Measurements from ENCODE around the gene ANKRD44. TPM values are rescaled to one million over a fixed set of nuclear protein-coding genes. Genes with fewer than 3 reads are reported as not detected.

Gene ANKRD44
- total RNA-seq, 1 experiment from 2014 or later, result not detected

DNA sequence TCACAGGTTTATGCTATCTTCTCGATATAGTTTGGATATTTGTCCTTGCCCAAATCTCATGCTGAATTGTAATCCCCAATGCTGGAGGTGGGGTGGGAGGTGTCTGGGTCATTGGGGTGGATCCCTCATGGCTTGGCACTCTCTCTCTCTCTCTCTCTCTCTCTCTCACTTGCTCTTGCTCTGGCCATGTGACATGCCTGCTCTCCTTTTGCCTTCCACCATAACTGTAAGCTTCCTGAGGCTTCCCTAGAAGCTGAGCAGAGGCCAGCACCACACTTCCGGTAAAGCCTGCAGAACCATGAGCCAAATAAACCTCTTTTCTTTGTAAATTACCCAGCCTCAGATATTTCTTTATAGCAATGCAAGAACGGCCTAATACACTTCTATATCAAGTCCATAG lies 342.8 kb downstream of the ANKRD44 start:
- in situ Hi-C loops (cut with HindIII; ENCODE audit: low sequenced_read_pairs), result no loop called here
- no peak for DNase-seq (ENCODE audit: low spot score)

DNA sequence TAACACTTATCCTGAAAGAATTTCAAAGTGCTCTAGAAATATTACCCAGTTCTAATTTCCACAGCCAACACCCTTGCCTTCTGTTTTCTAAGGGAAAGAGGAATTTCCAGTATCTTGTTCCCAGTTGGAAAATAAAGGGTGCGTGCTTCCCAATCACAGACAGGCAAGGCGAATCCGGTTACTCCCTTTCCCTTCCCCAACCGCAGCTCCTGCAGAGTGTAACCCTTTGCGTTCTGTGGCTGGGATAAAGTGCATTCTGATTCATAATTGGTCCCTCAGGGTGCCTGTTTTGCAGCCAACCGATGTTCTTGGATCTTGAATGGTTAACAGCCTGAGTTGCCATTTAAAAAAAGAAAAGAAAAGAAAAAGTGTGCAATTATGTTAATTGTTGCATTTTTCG lies 343.5 kb downstream of the ANKRD44 start:
- in situ Hi-C loops (cut with HindIII; ENCODE audit: low sequenced_read_pairs), result no loop called here

DNA sequence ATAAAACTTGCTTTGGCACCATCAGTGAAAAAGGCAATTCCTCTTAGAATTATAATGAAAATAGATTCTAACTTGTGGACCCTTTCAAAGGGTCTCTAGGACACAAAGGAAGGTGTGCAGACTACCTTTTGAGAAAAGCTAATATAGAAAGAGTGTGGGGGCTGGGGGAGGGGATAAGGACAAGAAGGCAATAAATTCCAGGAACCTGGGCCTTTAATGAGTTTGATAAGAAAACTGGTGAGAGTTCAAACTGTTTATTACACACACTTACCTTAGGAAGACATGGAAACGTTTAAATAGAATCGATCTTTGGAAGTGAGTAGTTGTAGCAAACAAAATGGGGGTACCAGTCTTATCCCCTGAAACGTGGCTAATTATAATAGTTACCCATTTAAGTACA lies 344.5 kb downstream of the ANKRD44 start:
- DNase-seq (ENCODE audit: low spot score), result no peak
- in situ Hi-C loops (cut with HindIII; ENCODE audit: low sequenced_read_pairs), result no loop called here

More for the DNA sequence above, 343.5 kb downstream of the ANKRD44 start:
- no peak for DNase-seq (ENCODE audit: low spot score)

DNA sequence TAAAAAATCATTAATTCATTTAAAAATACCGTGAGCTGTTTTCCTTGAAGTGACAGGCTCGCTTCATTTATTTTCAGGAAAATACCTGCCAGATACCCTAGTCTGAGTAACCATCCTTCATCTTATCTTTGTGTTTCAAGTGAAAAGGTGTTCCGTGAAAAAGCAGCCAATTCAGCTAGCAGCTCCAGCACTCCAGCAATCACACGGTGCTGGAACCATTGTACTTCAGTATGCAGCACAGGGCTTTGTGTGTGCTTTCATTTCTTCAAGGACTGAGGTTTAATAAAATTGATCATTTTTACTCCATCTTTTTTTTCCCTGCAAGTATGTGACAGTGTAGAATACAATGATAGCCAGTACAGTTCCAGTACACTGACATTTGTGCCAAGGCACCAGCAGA lies 344.9 kb downstream of the ANKRD44 start:
- in situ Hi-C loops (cut with HindIII; ENCODE audit: low sequenced_read_pairs), result no loop called here

DNA sequence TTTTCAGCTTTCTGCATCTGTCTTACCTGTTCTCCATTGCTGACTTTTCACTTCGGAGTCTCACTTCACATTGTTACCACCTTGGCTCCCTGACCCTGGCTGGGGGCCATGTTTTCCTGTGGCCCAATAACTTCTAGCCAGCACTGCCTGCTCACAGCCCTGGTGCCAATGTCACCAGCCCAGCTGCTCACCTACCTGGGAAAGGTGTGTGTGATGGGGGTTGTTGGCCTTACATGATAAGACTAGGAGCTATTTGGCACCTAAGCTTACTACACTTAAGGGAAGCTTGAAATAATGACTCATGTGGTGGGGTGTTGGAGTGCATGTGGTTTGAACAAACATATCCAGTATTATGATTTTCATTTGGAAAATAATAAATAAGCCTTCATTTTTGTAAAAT lies 346.6 kb downstream of the ANKRD44 start:
- no peak for DNase-seq (ENCODE audit: low spot score)
- in situ Hi-C loops (cut with HindIII; ENCODE audit: low sequenced_read_pairs), result no loop called here

More for the DNA sequence above, 344.9 kb downstream of the ANKRD44 start:
- DNase-seq (ENCODE audit: low spot score), result no peak

DNA sequence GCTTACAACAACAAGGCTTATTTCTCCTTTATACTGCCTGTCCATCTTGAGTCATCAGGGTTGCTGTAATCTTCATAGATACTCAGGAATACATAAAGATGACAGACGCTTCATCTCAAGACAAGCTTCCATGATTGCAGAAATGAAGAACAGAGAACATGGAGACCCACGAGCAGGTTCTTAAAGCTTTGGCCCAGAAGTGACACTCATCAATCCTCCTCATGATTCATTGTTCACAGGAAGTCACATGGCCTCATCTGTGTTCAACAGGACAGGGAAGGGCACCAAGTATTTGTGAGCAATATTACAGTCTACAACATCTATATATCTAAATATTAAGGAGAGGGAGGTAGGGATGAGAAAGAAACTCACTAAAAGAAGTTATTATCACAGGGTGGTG lies 347.5 kb downstream of the ANKRD44 start:
- in situ Hi-C loops (cut with HindIII; ENCODE audit: low sequenced_read_pairs), result no loop called here
- DNase-seq (ENCODE audit: low spot score), result no peak

DNA sequence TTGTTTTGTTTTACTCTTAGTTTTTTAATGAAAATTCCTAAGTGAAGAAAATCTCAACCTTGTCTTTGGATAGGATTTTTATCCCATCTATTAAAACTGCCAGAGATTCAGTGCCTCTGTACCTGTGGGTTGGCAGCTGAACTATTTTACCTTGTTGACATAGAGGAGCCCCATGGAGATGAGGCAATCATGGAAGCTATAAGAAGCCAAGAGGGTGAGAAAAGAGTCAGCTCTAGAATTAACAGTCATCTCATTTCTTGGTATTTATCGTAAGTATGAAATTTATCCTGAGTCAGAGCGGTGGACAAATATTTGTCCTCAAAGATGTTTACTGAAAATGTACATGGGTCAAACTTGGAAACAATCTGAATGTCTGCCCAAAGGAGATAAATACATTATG lies 348.3 kb downstream of the ANKRD44 start:
- no peak for DNase-seq (ENCODE audit: low spot score)
- in situ Hi-C loops (cut with HindIII; ENCODE audit: low sequenced_read_pairs), result no loop called here

DNA sequence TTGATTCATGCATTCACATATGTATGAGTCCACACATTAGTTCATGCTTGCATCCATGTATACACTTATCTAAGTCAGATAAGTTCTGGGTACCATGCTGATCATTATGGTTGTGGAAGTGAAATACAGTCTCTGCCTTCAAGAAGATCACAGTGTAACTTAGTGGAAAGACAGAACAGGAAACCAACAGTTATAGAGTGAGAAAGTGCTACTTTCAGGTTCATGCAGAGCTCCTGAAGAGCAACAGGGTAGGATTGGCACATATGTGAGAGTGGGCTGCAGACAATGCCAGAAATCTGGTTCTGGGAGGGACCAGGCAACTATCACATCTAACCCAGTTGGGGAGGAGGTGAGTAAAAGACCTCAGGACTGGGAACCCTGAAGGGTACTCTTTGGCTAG lies 348.7 kb downstream of the ANKRD44 start:
- no peak for DNase-seq (ENCODE audit: low spot score)
- in situ Hi-C loops (cut with HindIII; ENCODE audit: low sequenced_read_pairs), result no loop called here

DNA sequence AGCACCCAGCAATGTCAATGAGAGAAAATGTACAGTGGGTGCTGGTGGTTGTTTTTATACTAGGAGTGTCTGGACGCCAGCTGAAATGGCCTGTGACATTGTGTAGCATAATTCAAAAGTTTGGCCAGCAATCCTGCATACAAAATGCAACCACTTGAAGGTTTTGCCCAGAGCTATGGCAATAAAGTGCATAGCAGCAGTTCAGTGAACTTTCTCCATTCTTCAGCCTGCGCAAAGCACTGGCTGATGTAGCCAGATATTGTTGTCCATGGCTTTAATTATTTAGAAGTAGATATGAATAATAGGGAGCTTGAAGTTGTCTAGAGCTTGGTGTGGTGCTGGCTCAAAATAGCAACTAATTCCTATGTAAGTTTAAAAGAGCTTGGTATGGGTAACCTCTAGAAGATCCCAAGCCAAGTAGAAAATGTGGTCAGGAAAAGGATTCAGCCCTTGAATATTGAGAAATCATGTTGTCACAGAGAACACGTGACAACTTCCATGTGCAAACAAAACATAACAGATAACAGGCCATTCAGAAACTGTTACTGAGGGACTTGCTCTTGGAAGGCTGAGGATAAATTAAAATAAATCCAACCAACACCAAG lies 350.7 kb downstream of the ANKRD44 start:
- DNase-seq (ENCODE audit: low spot score), result no peak
- in situ Hi-C loops (cut with HindIII; ENCODE audit: low sequenced_read_pairs), result no loop called here

DNA sequence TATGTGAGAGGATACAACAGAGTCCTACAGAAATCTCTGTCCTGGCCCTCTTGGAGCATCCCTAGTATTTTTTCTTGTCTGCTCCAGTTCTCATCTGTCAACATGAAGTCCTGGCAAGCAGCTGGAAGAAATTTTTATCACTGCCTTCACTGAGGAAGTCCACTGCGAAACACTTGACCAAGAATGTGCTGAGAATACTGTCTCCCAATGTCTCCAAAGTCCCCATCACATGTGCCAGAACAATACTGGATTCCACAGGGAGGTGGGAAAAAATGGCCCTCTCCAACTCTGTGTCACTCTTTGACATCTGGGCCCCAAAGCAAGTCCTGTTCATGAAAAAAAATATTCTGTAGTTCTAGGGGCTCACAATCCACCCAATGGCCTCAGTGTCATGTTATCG lies 351.3 kb downstream of the ANKRD44 start:
- no peak for DNase-seq (ENCODE audit: low spot score)
- in situ Hi-C loops (cut with HindIII; ENCODE audit: low sequenced_read_pairs), result no loop called here

DNA sequence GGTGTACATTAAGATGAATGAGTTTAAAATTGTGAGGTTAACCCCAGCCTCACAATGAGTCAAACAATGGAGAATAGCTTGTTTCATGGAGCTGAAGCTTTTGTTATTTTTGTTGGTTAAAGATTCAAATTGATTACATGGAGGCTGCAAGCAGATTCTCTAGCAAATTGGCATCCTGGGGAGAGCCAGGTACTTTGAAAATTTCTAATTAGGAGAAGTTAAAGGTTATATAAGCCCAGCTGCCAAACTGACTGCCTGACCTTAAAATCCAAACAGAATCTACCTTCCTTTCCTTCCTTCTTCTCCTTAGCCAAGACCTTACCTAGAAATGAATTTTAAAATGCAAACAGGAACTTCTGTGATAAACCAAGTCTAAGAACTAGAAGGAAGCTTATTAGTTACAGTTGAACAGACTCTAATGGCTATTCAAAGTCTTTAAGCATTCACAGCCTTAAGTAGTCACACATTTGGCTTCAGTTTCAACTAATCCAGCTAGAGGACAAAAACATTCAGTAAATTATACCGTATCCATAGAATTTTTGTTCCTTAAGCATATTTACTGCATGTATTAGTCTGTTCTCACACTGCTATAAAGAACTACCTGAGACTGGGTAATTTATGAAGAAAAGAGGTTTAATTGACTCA lies 352.6 kb downstream of the ANKRD44 start:
- DNase-seq (ENCODE audit: low spot score), result no peak
- in situ Hi-C loops (cut with HindIII; ENCODE audit: low sequenced_read_pairs), result no loop called here

DNA sequence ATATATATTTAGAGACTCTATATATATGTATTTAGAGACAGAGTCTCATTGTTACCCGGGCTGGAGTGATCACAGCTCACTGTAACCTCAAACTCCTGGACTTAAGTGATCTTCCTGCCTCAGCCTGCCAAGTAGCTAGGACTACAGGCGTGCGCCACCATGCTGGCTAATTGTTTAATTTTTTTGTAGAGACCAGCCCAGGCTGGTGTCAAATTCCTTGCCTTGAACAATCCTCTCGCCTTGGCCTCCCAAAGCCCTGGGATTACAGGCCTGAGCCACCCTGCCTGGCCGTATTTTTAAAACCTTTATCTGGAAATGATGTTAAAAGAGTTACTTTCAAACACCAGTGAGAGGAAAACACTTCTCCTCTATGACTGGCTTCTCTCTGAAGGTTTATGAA lies 353.1 kb downstream of the ANKRD44 start:
- in situ Hi-C loops (cut with HindIII; ENCODE audit: low sequenced_read_pairs), result no loop called here
- DNase-seq (ENCODE audit: low spot score), result no peak

DNA sequence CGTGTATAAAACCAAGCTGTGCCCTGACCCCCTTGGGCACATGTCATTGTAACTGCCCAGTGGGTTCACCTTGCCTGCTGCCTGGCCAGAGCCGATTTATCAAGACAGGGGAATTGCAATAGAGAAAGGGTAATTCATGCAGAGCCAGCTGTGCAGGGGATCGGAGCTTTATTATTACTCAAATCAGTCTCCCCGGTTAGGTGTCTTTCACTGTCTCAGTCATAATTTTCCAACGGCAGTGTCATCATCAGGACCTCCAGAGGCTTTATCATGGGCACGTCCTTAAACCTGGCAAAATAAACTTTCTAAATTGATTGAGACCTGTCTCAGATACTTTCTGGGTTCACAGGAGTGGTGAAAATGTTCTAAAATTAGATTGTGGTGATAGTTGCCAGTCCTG lies 354.5 kb downstream of the ANKRD44 start:
- no peak for DNase-seq (ENCODE audit: low spot score)
- in situ Hi-C loops (cut with HindIII; ENCODE audit: low sequenced_read_pairs), result no loop called here

DNA sequence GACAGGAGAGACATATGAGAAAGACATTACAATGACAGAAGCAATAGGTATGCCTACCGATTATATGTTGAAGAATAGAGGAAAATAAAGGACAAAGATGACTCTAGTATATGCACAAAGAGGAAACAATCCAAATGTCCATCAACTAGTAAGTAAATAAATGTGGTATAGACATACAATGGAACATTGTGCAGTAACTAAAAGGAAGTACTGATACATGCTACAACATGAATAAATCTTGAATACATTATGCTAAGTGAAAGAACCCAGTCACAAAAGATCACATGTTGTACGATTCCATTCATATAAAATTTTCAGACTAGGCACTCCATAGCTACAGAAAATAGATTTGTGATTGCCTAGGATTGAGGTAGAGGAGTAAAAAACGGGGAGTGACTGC lies 355.5 kb downstream of the ANKRD44 start:
- no peak for DNase-seq (ENCODE audit: low spot score)
- in situ Hi-C loops (cut with HindIII; ENCODE audit: low sequenced_read_pairs), result no loop called here

DNA sequence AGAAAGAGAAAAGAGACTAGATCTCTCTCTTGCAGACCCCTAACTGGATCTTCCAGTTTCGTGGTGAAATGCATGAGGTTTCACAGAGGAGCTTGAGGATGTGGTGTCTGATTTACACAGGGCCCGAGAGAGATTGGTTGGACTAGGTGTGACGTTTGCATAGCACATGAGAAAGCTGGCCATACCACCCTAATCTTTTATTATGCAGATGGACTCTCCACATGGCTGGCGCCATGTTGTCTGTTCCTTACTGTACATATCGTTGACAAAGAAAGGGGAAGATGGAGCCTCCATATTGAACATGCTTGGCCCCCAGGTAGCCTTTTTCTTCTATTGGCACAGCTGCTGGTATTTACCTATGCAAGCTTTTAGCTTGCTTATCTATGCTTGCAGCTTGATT lies 356.6 kb downstream of the ANKRD44 start:
- DNase-seq (ENCODE audit: low spot score), result no peak

DNA sequence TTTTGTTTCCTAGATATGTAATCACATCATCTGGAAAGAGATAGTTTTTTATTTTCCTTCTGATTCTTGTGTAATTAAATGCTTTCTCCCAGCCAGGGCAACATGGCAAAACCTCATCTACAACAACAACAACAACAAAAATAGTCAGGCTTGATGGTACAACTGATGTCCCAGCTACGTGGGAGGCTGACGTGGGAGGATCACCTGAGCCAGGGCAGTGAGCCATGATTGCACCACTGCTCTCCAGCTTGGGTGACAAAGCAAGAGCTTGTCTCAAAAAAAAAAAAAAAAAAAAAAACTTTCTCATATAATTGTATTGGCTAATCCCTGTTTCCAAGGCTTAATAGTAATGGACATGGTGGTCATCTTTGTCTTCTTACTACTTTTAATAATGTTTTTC lies 357.6 kb downstream of the ANKRD44 start:
- in situ Hi-C loops (cut with HindIII; ENCODE audit: low sequenced_read_pairs), result no loop called here

More for the DNA sequence above, 356.6 kb downstream of the ANKRD44 start:
- in situ Hi-C loops (cut with HindIII; ENCODE audit: low sequenced_read_pairs), result no loop called here

DNA sequence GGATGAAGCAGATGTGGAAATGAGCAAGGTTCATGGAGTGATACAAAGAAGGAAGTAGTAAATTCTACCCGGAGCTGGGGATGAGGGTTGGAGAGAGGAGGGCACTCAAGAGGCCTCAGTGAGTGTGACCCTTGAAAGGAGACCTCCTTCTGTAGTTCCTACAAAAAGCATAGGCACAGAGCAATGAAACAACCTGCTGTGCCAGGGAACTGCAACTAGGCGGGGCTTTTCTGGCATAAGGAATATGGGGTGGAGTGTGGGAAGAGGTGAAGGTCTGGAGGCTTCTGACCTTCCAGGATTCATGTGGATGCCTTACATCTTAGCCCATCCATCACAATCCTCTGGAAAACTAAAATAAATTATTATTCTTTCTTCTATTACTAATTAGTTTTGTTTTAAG lies 358.6 kb downstream of the ANKRD44 start:
- in situ Hi-C loops (cut with HindIII; ENCODE audit: low sequenced_read_pairs), result no loop called here
- DNase-seq (ENCODE audit: low spot score), result no peak

More for the DNA sequence above, 357.6 kb downstream of the ANKRD44 start:
- no peak for DNase-seq (ENCODE audit: low spot score)

DNA sequence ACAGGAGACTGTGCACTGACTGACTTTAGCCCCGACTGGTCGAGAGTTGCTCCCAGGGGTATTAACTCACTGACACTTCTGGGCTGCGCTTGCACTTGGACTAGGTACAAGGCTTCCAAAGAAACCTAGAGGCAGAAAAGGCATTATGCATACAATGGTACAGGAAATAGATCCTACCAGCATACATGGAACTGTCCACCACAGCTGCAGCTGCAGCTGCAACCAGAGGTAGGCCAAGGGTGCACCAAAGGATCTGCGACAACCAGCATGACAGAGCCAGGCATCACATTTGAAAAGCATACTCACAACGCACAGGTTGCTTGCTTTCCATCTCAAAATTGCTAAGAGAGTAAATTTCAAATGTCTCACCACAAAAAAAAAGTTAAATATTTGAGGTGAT lies 361.5 kb downstream of the ANKRD44 start:
- in situ Hi-C loops (cut with HindIII; ENCODE audit: low sequenced_read_pairs), result no loop called here
- DNase-seq (ENCODE audit: low spot score), result no peak

DNA sequence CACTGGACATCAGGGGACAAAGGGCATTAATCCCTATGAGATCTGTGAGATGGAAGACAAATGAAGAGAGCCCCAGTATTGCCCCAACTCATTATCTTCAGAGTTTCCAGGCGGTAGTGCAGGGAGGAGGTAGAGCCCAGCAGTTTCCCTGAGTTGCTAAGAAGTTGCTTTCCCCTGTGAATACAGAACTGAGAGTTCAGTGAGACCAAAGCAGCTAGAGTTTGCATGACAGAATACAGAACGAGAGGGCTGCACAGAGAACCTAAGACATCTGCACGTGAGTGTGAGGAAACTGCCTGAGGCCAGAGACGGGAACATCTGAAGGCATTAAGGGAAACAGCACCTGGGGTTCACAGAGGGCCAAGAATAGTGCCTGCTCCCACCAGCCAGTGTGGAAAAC lies 366.0 kb downstream of the ANKRD44 start:
- in situ Hi-C loops (cut with HindIII; ENCODE audit: low sequenced_read_pairs), result no loop called here

DNA sequence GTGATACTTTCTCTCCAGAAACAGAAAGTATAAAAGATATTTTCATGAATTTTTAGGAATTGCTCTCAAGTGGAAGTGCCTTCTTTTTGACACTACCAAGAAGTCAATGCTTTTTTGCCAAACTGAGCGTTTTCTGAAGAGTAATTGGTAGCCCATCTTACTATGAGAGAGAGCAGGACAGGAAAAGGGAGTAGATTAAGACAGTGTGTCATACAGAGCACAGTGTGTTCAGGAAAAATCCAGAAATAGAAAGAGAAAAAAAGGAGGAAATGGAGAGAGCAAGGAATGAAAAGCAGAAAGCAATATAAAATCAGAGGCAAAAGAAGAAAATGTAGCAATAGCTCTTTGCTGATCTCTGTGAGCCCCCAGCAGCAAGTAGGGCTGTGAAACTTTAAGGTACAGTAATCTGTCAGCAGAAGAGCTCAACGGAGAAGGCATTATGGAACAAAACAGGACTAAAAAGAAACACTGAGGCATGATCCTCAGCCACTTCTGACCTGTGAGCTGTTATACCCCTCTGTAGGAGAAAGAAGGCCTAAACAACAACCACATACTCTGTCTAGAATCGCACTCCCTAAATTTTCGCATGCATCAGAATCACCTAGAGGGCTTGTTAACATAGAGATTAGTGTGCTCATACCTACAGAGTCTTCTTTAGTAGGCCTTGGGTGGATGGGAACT lies 369.0 kb downstream of the ANKRD44 start:
- in situ Hi-C loops (cut with HindIII; ENCODE audit: low sequenced_read_pairs), result no loop called here

More for the DNA sequence above, 366.0 kb downstream of the ANKRD44 start:
- no peak for DNase-seq (ENCODE audit: low spot score)

DNA sequence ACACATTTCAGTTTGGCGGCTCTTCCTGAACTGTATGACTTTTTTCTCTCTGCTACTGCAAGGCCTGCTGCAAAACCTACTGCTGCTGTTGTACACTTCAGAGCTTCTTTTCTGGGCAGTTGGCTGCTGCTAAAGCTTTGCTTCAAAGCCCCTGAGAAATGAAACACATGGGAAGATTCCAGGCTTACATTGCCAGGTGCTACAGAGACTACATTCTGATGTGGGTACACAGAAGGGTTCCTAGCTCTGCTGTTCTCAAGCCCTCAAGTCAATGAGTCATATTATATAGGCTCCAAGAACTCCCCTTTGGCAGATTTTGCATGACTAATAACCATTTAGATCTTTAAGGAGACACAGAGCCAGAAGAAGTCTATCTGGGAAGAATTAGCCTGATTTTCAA lies 371.2 kb downstream of the ANKRD44 start:
- DNase-seq (ENCODE audit: low spot score), result no peak
- in situ Hi-C loops (cut with HindIII; ENCODE audit: low sequenced_read_pairs), result no loop called here

More for the DNA sequence above, 369.0 kb downstream of the ANKRD44 start:
- DNase-seq (ENCODE audit: low spot score), result no peak
